ENCODE measurements around the gene SCYGR1. TPM values are rescaled to one million over a fixed set of nuclear protein-coding genes. Genes with fewer than 3 reads are reported as not detected.

Gene SCYGR1
- total RNA-seq, 2 experiments from 2014 or later, result not detected

DNA sequence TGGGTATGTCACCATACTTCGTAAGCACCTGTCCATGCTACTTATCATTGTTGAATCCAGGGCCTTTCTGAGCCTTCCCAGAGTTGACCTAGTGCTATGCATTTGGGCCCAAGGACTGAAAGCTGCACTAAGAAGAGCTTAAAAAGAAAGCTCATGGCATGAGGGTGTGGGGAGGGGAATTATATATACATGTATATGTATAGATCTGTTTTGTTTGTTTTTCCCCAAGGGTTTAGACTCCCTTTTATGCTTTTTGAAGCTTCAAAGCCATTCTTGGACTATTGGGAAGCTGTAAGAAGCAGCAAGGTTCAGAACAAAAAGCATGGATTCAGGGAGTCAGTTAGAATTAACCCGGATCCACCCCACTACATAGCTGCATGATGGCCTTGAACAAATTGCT lies 39.4 kb downstream of the SCYGR1 start:
- no peak for DNase-seq
- H3K4me1 Mint-ChIP-seq, result peaks cover 3% of the 10 kb centered on the region
- H3K27ac Mint-ChIP-seq, result no peak overlapping the region
- ChIA-PET POLR2A (no interaction called here), CTCF (interaction anchor here (1.1 kb wide), 1 partner anchor 418 kb away, joined by 3 read pairs; no protein-coding TSS in a partner anchor)
- H3K36me3 Mint-ChIP-seq (ENCODE audit: low read depth), result peaks cover 19% of the 10 kb centered on the region
- no peak overlapping the region for H3K4me3 Mint-ChIP-seq
- no peaks in the 10 kb centered on the region for H3K9me3 Mint-ChIP-seq
- H3K27me3 Mint-ChIP-seq, result no peaks in the 10 kb centered on the region

DNA sequence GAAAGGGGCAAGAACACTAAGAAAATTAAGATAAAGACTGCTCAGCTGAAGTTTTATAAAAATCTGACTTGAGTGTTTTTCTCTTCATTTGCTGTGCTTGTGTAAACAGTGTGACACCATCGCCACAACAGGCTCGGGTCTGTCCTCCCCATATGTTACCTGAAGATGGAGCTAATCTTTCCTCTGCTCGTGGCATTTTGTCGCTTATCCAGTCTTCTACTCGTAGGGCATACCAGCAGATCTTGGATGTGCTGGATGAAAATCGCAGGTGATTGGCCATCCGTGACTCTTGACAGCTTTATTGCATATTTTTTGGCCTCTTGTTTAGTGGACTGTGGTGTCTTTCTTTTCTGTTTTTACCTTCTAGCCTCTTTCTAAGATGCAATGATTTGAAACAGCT lies 40.6 kb downstream of the SCYGR1 start:
- H3K36me3 Mint-ChIP-seq (ENCODE audit: low read depth), result peaks cover 18% of the 10 kb centered on the region
- POLR2A ChIA-PET, result no interaction called here
- CTCF ChIA-PET, result interaction anchor here (1.1 kb wide), 1 partner anchor 419 kb away, joined by 3 read pairs; no protein-coding TSS in a partner anchor

DNA sequence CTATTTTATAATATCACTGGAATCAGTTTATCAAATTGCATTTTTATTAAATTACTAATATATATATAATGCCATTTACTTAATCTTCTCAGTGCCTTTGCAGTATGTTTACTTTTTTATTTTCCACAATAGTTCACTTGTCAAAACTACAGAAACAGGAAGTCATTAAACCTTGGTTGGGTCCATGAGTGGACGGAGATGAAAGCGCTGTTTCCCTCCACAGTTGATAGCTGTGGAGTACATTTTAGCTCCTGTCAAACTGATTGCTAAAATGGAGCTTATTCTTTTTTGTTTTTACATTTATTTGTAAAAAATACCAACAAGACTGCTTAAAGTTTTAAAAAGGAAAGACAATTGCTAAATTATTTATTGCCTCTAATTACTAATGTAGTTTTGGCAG lies 43.5 kb downstream of the SCYGR1 start:
- CTCF ChIA-PET, result interaction anchor here (0.6 kb wide), 1 partner anchor 19 kb away, joined by 3 read pairs; no protein-coding TSS in a partner anchor
- H3K27ac Mint-ChIP-seq, result no peak overlapping the region
- H3K4me3 Mint-ChIP-seq, result no peak overlapping the region

More for the DNA sequence above, 40.6 kb downstream of the SCYGR1 start:
- Mint-ChIP-seq H3K4me1 (peaks cover 3% of the 10 kb centered on the region), H3K9me3 (no peaks in the 10 kb centered on the region), H3K27me3 (no peaks in the 10 kb centered on the region), H3K4me3 (no peak overlapping the region), H3K27ac (no peak overlapping the region)
- no peak for DNase-seq

DNA sequence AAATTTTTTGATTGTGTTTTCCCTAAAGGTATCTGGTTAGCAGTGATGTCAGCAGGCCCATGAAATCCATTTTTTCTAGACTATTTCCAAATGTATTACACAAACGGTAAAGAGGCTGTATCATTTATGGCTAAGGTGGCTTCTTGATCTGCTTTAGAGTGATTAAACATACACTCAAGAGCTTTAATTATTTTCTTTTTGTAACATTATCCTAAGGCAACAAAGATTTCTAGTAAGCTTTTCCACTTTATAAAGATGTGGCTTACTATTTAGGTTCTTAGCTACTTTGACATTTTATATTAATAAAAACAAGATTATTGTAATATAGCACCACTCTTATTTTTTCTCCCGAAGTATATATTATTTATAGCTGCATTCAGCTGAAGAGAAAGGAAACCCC lies 46.2 kb downstream of the SCYGR1 start:
- Mint-ChIP-seq H3K27me3 (no peaks in the 10 kb centered on the region), H3K4me1 (no peaks in the 10 kb centered on the region), H3K4me3 (no peak overlapping the region), H3K9me3 (no peaks in the 10 kb centered on the region), H3K27ac (no peak overlapping the region), H3K36me3 (ENCODE audit: low read depth) (peaks cover 18% of the 10 kb centered on the region)
- no peak for DNase-seq
- POLR2A ChIA-PET, result no interaction called here
- CTCF ChIA-PET, result no interaction called here

More for the DNA sequence above, 43.5 kb downstream of the SCYGR1 start:
- no peaks in the 10 kb centered on the region for H3K4me1 Mint-ChIP-seq
- H3K27me3 Mint-ChIP-seq, result no peaks in the 10 kb centered on the region
- DNase-seq, result no peak
- H3K9me3 Mint-ChIP-seq, result no peaks in the 10 kb centered on the region
- POLR2A ChIA-PET, result no interaction called here
- peaks cover 23% of the 10 kb centered on the region for H3K36me3 Mint-ChIP-seq (ENCODE audit: low read depth)

- POLR2A ChIA-PET, result no interaction called here
- H3K4me1 Mint-ChIP-seq, result peaks cover 11% of the 10 kb centered on the region
- H3K27me3 Mint-ChIP-seq, result no peaks in the 10 kb centered on the region
- H3K4me3 Mint-ChIP-seq, result no peak overlapping the region
- CTCF ChIA-PET, result no interaction called here
- no peak for DNase-seq
- H3K27ac Mint-ChIP-seq, result no peak overlapping the region
- no peaks in the 10 kb centered on the region for H3K9me3 Mint-ChIP-seq
- H3K36me3 Mint-ChIP-seq (ENCODE audit: low read depth), result peaks cover 24% of the 10 kb centered on the region
Measured at GRCh38 chr2:227340106-227340505, 47.6 kb downstream of the SCYGR1 start.

GRCh38 chr2:227339098-227339599 lies 48.6 kb downstream of the SCYGR1 start:
- DNase-seq, result no peak
- H3K27me3 Mint-ChIP-seq, result no peaks in the 10 kb centered on the region
- ChIA-PET CTCF (no interaction called here), POLR2A (no interaction called here)
- H3K4me1 Mint-ChIP-seq, result peaks cover 21% of the 10 kb centered on the region
- no peaks in the 10 kb centered on the region for H3K9me3 Mint-ChIP-seq
- H3K36me3 Mint-ChIP-seq (ENCODE audit: low read depth), result peaks cover 31% of the 10 kb centered on the region
- no peak overlapping the region for H3K4me3 Mint-ChIP-seq
- no peak overlapping the region for H3K27ac Mint-ChIP-seq

Other genes with a start within 250 kb of the SCYGR1 start
- under 1 TPM; 0.10 to 0.35 TPM for gene COL4A4, start 223.7 kb downstream of the SCYGR1 start, total RNA-seq
- gene COL4A3, start 223.3 kb downstream of the SCYGR1 start, total RNA-seq, result under 1 TPM in 1 of 2 experiments, not detected in 1; 0.13 TPM
- gene MFF, start 62.7 kb downstream of the SCYGR1 start, total RNA-seq, result 10 to 100 TPM; 63.9 to 67.5 TPM
- not detected for gene TM4SF20, start 8.6 kb downstream of the SCYGR1 start, total RNA-seq
- gene AGFG1, start 84.2 kb upstream of the SCYGR1 start, total RNA-seq, result 10 to 100 TPM; 59.7 to 64.0 TPM
- not detected for gene SCYGR2, start 210.9 kb upstream of the SCYGR1 start, total RNA-seq
- not detected for gene SCYGR3, start 226.9 kb upstream of the SCYGR1 start, total RNA-seq
- gene SCYGR4, start 229.5 kb upstream of the SCYGR1 start, total RNA-seq, result not detected